HK-2 (cell line): ENCODE data around the gene VTN.

ENCODE experiments used
- DNase-seq: peaks from one replicate; pipeline ENCODE4 v3.0.0-alpha.2; 2018; ENCODE audit not compliant: unreplicated experiment

VTN gene

GRCh38 chr17:28368915-28369683, 1.0 kb downstream of the VTN start:
- no peak for DNase-seq

- DNase-seq = no peak
Measured at GRCh38 chr17:28368306-28368831, 1.7 kb downstream of the VTN start.

- DNase-seq = no peak
Measured at GRCh38 chr17:28367641-28368305, 2.3 kb downstream of the VTN start.

- no peak for DNase-seq
Measured at GRCh38 chr17:28366605-28367004, 3.5 kb downstream of the VTN start.

- no peak for DNase-seq
Measured at GRCh38 chr17:28365487-28365886, 4.6 kb downstream of the VTN start.

GRCh38 chr17:28364665-28365363, 5.3 kb downstream of the VTN start, which contains the start of gene SEBOX:
SEBOX (minus strand) TSS chr17:28365199; CDS start chr17:28365151, 48 bp downstream.
- no peak for DNase-seq

GRCh38 chr17:28363776-28364650, 6.1 kb downstream of the VTN start:
- no peak for DNase-seq

- no peak for DNase-seq
Measured at GRCh38 chr17:28363186-28363585, 6.9 kb downstream of the VTN start.

- no peak for DNase-seq
Measured at GRCh38 chr17:28357901-28358197, 12.3 kb downstream of the VTN start.

- DNase-seq = peak; percentile 96
Measured at GRCh38 chr17:28357061-28357900, 12.8 kb downstream of the VTN start, which contains the start of gene POLDIP2. POLDIP2 (minus strand) TSS chr17:28357527; CDS start chr17:28357448, 79 bp downstream.

GRCh38 chr17:28350271-28350670, 19.8 kb downstream of the VTN start:
- no peak for DNase-seq

- DNase-seq = no peak
Measured at GRCh38 chr17:28348979-28349378, 21.1 kb downstream of the VTN start.

GRCh38 chr17:28347261-28347891, 22.7 kb downstream of the VTN start:
- peak; percentile 81 for DNase-seq

- DNase-seq = no peak
Measured at GRCh38 chr17:28346746-28347246, 23.3 kb downstream of the VTN start.

GRCh38 chr17:28346199-28346580, 23.9 kb downstream of the VTN start:
- no peak for DNase-seq

GRCh38 chr17:28345419-28346198, 24.5 kb downstream of the VTN start:
- no peak for DNase-seq

- no peak for DNase-seq
Measured at GRCh38 chr17:28344435-28344901, 25.6 kb downstream of the VTN start.

- DNase-seq = no peak
Measured at GRCh38 chr17:28344011-28344410, 26.1 kb downstream of the VTN start.

GRCh38 chr17:28343491-28343932, 26.6 kb downstream of the VTN start:
- no peak for DNase-seq
